ENCODE results near the gene PNPLA7.

Gene PNPLA7

DNA sequence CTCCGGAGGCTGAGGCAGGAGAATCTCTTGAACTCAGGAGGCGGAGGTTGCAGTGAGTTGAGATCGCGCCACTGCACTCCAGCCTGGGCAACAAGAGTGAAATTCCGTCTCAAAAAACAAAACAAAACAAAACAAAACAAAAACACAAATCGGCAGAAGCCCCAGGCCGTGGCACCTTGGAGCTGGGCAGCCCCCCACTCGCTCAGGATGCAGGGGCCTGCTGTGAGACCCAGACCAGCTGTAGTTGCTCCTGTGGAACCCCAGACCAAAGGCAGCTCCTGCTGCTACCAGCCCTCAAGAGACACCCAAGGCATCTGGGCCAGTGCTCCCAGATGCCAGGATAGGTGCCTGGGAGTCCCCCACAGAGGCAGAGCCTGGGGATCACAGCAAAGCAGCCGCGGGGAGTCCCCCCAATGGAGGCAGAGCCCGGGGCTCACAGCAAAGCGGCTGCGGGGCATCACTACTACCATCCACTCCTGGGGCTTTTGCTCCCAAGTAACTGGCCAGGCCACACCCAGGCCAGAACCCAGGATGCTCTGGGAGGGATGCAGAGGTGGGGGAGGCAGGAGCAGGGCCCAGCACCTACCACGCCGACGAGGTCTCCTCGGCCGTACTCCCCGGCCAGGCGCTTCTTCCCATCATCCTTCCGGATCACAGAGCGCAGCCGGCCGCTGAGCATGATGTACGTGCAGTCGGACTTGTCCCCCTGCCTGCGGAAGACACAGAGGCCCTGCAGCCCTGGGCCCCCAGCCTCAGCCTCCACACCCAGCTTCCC, 53.4 kb downstream of the PNPLA7 start:
- no peaks in the 10 kb centered on the region for H3K9me3 ChIP-seq (ENCODE audit: control insufficient read depth, low read depth, low read length)
- no peaks in the 10 kb centered on the region for H3K36me3 ChIP-seq (ENCODE audit: control insufficient read depth, low read depth, low read length)
- H3K27ac ChIP-seq (ENCODE audit: low read length) = no peak overlapping the region
- H3K27me3 ChIP-seq (ENCODE audit: control insufficient read depth, insufficient read depth, low read length) = no peaks in the 10 kb centered on the region
- no peaks in the 10 kb centered on the region for H3K4me1 ChIP-seq (ENCODE audit: control insufficient read depth, low read depth, low read length)
- no peak overlapping the region for H3K9ac ChIP-seq (ENCODE audit: low read length)
- H3K4me3 ChIP-seq (ENCODE audit: low read length) = no peak overlapping the region

DNA sequence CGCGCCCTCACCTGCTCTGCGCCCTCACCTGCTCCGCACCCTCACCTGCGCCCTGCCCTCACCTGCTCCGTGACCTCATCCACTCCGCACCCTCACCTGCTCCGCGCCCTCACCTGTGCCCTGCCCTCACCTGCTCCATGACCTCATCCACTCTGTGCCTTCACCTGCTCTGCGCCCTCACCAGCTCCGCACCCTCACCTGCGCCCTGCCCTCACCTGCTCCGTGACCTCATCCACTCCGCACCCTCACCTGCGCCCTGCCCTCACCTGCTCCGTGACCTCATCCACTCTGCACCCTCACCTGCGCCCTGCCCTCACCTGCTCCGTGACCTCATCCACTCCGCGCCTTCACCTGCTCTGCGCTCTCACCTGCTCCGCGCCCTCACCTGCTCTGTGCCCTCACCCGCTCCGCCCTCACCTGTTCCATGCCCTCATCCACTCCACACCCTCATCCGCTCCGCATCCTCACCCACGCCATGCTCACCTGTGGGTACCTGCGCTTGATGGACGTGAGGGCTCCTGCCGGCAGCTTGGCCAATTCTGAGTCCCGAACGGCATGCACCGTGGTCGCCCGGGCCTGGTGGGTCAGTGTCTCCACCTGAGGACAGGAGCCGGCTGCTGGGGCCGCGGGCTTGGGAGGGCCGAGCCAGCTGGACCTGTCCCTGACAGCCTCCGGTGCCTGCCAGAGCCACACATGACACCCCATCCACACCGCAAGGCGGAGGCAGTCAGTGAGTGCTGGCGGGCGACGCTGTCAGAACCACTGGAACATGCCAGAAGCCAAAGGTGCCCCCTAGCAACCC, 55.5 kb downstream of the PNPLA7 start:
- Histone ChIP-seq H3K27ac (ENCODE audit: low read length) (no peak overlapping the region), H3K9me3 (ENCODE audit: control insufficient read depth, low read depth, low read length) (no peaks in the 10 kb centered on the region), H3K4me1 (ENCODE audit: control insufficient read depth, low read depth, low read length) (no peaks in the 10 kb centered on the region), H3K27me3 (ENCODE audit: control insufficient read depth, insufficient read depth, low read length) (no peaks in the 10 kb centered on the region), H3K9ac (ENCODE audit: low read length) (no peak overlapping the region), H3K4me3 (ENCODE audit: low read length) (no peak overlapping the region), H3K36me3 (ENCODE audit: control insufficient read depth, low read depth, low read length) (no peaks in the 10 kb centered on the region)

DNA sequence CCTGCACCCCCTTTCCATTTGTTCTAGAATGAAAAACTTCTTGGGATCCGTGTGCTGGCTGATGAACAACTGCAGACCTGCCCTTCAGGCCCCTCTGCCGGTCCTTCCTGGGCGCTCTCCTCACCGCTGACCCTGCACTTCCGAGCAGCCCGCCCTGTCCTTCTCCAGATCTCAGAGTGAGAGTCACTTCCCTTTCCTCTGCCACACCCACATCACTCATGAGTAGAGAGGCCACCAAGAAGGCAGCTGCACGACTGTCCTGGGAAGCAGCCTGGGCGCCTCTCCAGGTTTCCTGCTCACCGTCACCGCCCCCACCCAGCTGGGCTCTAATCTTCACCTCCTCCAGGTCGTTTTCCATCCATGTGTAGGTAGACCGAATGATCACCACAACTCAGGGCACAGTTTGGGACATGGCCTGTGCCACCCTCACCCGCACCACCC, 56.1 kb downstream of the PNPLA7 start:
- no peak overlapping the region for H3K27ac ChIP-seq (ENCODE audit: low read length)
- H3K27me3 ChIP-seq (ENCODE audit: control insufficient read depth, insufficient read depth, low read length) = no peaks in the 10 kb centered on the region
- H3K9ac ChIP-seq (ENCODE audit: low read length) = no peak overlapping the region

DNA sequence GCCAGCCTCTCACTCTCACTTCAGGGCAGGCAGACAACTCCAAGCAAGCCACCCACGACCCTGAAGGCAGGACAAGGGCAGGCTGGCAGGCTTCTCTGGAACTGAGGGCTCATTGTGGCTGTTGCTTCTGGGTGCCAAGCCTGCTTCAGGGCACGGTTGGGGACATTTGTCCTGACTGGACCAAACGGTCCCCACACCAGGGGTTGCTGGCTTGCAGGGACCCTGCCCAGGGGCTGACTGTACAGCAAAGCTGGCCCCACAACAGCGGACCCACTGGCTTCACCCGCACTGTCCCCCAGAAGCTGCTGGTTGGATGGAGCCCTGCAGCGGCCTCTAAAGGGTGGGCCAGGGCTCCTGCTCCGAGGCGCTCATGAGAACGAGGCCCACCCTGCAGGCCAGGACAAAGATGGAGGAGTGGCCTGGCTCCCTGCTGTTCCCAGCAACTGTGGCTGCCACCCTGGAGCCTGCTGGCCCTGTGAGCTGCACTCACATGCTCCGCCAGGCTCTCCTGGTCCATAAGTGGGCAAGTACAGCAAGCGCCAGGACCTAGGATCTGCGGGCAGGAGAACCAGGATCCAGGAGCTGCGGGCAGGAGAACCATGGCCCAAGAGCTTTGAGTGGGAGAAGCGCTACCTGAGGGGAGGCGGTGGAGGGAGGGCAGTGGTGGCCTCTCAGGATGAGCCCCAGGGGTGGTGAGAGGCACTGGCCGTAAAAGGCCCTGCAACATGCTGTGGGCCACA, 56.7 kb downstream of the PNPLA7 start:
- Histone ChIP-seq H3K9ac (ENCODE audit: low read length) (no peak overlapping the region), H3K4me3 (ENCODE audit: low read length) (no peak overlapping the region), H3K27ac (ENCODE audit: low read length) (no peak overlapping the region), H3K4me1 (ENCODE audit: control insufficient read depth, low read depth, low read length) (no peaks in the 10 kb centered on the region), H3K9me3 (ENCODE audit: control insufficient read depth, low read depth, low read length) (no peaks in the 10 kb centered on the region), H3K27me3 (ENCODE audit: control insufficient read depth, insufficient read depth, low read length) (no peaks in the 10 kb centered on the region), H3K36me3 (ENCODE audit: control insufficient read depth, low read depth, low read length) (no peaks in the 10 kb centered on the region)

More for the DNA sequence above, 56.1 kb downstream of the PNPLA7 start:
- Histone ChIP-seq H3K4me3 (ENCODE audit: low read length) (no peak overlapping the region), H3K4me1 (ENCODE audit: control insufficient read depth, low read depth, low read length) (no peaks in the 10 kb centered on the region), H3K36me3 (ENCODE audit: control insufficient read depth, low read depth, low read length) (no peaks in the 10 kb centered on the region), H3K9me3 (ENCODE audit: control insufficient read depth, low read depth, low read length) (no peaks in the 10 kb centered on the region)

DNA sequence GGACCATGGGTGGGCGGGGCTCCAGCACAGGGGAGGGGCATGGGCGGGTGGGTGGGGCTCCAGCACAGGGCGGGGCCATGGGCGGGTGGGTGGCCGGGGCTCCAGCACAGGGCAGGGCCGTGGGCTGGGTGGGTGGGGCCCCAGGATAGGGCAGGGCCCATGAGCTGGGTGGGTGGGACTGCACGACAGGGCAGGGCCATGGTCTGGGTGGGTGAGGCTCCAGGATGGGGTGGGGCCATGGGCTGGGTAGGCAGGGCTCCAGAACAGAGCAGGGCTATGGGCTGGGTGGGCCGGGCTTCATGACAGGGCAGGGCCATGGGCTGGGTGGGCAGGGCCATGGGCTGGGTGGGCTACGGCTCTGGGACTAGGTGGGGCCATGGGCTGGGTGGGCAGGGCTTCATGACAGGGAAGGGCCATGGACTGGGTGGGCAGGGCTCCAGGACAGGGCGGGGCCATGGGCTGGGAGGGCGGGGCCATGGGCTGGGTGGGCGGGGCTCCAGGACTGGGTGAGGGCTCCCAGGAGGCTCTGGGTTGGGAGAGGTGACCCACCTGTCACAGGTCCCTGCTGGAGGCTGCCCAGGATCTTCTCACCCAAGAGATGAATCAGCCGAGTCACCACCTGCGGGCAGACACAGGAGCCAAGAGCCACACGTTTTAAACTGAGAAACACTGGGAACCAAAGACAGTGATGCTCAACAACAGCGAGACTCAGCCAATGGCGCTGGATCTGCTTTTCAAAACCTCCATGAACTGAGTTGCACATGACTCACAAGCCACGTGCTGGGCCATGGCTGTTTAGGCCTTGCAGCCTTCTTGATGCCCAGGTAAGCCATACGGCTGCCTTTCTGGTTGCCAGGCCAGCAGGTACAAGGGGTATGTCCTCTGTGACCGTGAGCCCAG, 57.5 kb downstream of the PNPLA7 start:
- no peaks in the 10 kb centered on the region for H3K4me1 ChIP-seq (ENCODE audit: control insufficient read depth, low read depth, low read length)
- H3K9me3 ChIP-seq (ENCODE audit: control insufficient read depth, low read depth, low read length) = no peaks in the 10 kb centered on the region
- no peaks in the 10 kb centered on the region for H3K27me3 ChIP-seq (ENCODE audit: control insufficient read depth, insufficient read depth, low read length)
- no peak overlapping the region for H3K4me3 ChIP-seq (ENCODE audit: low read length)
- H3K36me3 ChIP-seq (ENCODE audit: control insufficient read depth, low read depth, low read length) = no peaks in the 10 kb centered on the region
- H3K9ac ChIP-seq (ENCODE audit: low read length) = no peak overlapping the region
- H3K27ac ChIP-seq (ENCODE audit: low read length) = no peak overlapping the region

DNA sequence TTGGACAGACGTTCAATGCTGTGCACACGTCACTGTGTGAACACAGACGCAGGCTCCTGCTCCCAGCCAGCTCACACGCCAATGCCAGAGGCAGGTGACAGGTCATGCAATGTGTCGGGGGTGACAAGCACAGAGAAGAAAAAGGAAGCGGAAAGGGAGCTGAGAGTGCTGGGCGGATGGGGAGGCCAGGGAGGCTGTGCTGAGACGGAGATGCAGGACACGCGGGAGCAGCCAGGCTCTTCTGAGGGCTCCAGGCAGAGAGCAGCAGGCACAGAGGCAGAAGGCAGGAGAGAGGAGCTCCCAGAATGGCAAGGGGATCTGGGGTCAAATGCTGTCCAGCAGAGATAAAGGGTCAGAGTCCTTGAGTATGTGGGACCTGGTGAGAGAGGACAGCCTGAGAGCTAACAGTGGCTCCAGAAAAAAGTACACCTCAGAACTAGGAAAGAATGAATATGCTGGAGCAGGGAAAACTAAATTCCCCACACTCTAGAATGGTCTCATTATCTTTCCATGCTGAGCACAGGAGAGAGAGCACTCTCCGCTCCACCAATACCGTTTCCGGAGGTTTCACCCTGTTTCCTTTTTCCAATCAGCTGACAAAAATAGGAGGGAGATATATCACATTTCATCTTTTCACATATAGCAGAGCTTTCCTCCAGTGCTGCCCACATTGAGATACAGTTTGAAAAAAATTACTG, 58.3 kb downstream of the PNPLA7 start:
- Histone ChIP-seq H3K27me3 (ENCODE audit: control insufficient read depth, insufficient read depth, low read length) (no peaks in the 10 kb centered on the region), H3K36me3 (ENCODE audit: control insufficient read depth, low read depth, low read length) (no peaks in the 10 kb centered on the region), H3K9ac (ENCODE audit: low read length) (no peak overlapping the region), H3K27ac (ENCODE audit: low read length) (no peak overlapping the region), H3K9me3 (ENCODE audit: control insufficient read depth, low read depth, low read length) (no peaks in the 10 kb centered on the region), H3K4me3 (ENCODE audit: low read length) (no peak overlapping the region), H3K4me1 (ENCODE audit: control insufficient read depth, low read depth, low read length) (no peaks in the 10 kb centered on the region)

DNA sequence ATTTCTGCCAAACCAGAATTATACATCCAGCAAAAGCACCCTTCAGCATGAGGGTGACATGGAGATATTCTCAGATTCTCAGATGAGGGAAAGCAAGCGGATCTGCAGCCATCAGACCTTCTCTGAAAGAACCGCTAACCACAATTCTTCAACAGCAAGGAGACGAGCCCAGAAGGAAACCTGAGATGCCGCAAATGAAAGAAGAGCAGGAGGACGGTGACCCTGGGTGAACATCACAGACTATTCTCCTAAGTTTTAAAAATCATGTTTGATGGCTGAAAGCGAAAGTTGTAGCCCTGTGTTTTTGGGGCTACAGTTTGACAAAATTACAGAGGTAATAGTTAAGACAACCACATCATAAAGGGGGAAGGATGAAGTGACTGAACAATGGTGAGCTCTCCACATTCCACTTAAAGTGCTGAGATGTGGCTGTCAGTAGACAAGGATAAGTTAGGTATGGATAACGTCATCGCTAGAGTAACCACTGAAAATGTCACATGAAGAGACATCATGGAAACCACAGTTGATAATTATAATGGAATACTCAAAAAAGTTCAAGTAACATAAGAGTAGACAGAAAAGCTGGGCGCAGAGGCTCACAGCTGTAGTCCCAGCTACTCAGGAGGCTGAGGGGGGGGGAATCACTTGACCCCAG, 59.5 kb downstream of the PNPLA7 start:
- Histone ChIP-seq H3K4me1 (ENCODE audit: control insufficient read depth, low read depth, low read length) (no peaks in the 10 kb centered on the region), H3K9ac (ENCODE audit: low read length) (no peak overlapping the region), H3K4me3 (ENCODE audit: low read length) (no peak overlapping the region), H3K36me3 (ENCODE audit: control insufficient read depth, low read depth, low read length) (no peaks in the 10 kb centered on the region), H3K27me3 (ENCODE audit: control insufficient read depth, insufficient read depth, low read length) (no peaks in the 10 kb centered on the region), H3K9me3 (ENCODE audit: control insufficient read depth, low read depth, low read length) (no peaks in the 10 kb centered on the region), H3K27ac (ENCODE audit: low read length) (no peak overlapping the region)

DNA sequence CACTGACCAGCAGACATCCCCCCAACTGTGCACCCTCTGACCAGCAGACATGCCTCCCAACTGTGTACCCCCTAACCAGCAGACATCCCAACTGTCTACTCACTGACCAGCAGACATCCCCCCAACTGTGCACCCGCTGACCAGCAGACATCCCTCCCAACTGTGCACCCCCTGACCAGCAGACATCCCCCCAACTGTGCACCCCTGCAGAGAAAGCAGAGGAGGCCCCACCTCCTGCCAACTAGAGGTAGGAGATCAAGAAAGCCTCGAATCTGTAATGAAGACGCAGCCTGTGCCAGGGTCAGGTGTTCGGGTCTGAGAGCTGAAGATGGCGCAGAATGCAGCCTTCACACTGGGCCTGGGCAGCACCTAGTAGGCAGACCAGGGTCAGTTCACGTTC, 61.3 kb downstream of the PNPLA7 start:
- Histone ChIP-seq H3K9ac (ENCODE audit: low read length) (no peak overlapping the region), H3K9me3 (ENCODE audit: control insufficient read depth, low read depth, low read length) (no peaks in the 10 kb centered on the region), H3K4me3 (ENCODE audit: low read length) (no peak overlapping the region), H3K27me3 (ENCODE audit: control insufficient read depth, insufficient read depth, low read length) (no peaks in the 10 kb centered on the region), H3K27ac (ENCODE audit: low read length) (no peak overlapping the region), H3K36me3 (ENCODE audit: control insufficient read depth, low read depth, low read length) (no peaks in the 10 kb centered on the region), H3K4me1 (ENCODE audit: control insufficient read depth, low read depth, low read length) (no peaks in the 10 kb centered on the region)

DNA sequence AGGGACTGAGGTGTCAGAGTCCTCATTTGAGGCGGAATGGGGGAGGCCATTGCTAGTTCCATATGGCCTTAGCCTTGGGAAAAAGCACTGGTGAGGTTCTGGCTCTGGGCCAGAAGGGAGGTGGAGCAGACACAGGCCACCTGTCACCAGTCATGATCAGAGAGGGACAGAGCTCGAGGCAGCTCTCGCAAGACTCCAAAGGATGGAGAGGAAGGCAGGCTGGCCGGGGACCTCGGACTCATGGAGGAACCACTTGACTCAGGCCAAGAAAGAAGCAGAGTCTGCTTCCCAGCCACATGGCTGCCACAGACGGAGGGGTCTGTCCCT, 61.9 kb downstream of the PNPLA7 start:
- Histone ChIP-seq H3K27ac (ENCODE audit: low read length) (no peak overlapping the region), H3K4me1 (ENCODE audit: control insufficient read depth, low read depth, low read length) (no peaks in the 10 kb centered on the region), H3K27me3 (ENCODE audit: control insufficient read depth, insufficient read depth, low read length) (no peaks in the 10 kb centered on the region), H3K9me3 (ENCODE audit: control insufficient read depth, low read depth, low read length) (no peaks in the 10 kb centered on the region), H3K4me3 (ENCODE audit: low read length) (no peak overlapping the region), H3K9ac (ENCODE audit: low read length) (no peak overlapping the region), H3K36me3 (ENCODE audit: control insufficient read depth, low read depth, low read length) (no peaks in the 10 kb centered on the region)
